ENCODE measurements around the gene TRIM39.
"Not testable (repeated sequence)": the region's sequence is repeated elsewhere in the genome, so short reads cannot be mapped to it uniquely, and the experiment has no call there.

TRIM39 gene

DNA sequence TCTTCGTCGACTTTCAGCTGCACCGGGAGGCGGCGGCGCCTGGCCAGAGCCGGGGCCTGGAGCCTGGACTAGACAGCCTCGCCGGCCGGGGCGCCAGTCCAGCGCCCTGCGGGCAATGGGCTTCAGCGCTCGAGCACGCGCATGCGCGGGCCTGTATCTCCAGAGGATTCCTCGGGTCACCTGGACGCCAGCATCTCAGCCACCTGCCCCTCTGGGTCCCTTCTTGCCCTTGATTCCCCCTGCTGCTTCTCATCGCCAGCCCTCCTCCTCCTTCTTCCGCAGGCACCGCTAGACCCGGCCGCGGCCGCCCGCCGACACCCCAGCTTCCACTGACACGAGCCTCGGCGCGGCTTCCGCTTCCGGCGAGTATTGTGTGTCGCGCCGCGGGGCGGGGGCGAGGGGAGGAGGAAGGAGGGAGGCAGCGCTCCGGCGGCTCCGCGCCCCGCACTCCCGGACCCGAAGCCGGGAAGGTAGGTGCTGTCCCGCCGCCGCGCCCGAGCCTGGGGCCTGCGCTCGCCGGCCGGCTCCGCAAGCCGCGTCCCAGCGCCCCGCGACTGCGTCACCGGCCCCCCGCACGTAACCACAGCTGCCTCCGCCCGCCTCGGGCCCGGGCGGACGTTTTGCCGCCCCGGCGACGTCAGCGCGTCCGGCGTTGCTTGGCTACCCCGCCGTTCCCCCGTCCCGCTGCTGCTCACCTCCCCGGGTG, at the start of gene TRIM39:
Gene TRIM39 (plus strand): TSS at position 402 of the 706 bp plus-strand sequence. CDS start 2,391 bp downstream, outside the sequence.
- peak within 1 kb of the TSS; percentile 95 to 98 (median 96) for H3K9ac ChIP-seq (ENCODE audit: low read length in 5 of 5)
- H3K36me3 ChIP-seq (ENCODE audit: control insufficient read depth in 5 of 5, insufficient read depth in 5 of 5, low read length in 5 of 5), result peaks cover 15 to 25% (median 24%) of the 10 kb centered on the region in 5 donors
- H3K9me3 ChIP-seq (ENCODE audit: control insufficient read depth in 5 of 5, low read length in 5 of 5), result no peaks in the 10 kb centered on the region
- H3K4me3 ChIP-seq (ENCODE audit: low read depth in 1 of 5, low read length in 5 of 5), result peak within 1 kb of the TSS; percentile 89 to 99 (median 93)
- no peaks in the 10 kb centered on the region for H3K27me3 ChIP-seq (ENCODE audit: control insufficient read depth in 5 of 5, insufficient read depth in 4 of 5, low read length in 5 of 5)
- H3K4me1 ChIP-seq (ENCODE audit: control insufficient read depth in 5 of 5, insufficient read depth in 5 of 5, low read length in 5 of 5), result peaks cover 5 to 41% (median 35%) of the 10 kb centered on the region in 5 donors
- H3K27ac ChIP-seq (ENCODE audit: low read depth, low read length), result peak within 1 kb of the TSS; percentile 95

DNA sequence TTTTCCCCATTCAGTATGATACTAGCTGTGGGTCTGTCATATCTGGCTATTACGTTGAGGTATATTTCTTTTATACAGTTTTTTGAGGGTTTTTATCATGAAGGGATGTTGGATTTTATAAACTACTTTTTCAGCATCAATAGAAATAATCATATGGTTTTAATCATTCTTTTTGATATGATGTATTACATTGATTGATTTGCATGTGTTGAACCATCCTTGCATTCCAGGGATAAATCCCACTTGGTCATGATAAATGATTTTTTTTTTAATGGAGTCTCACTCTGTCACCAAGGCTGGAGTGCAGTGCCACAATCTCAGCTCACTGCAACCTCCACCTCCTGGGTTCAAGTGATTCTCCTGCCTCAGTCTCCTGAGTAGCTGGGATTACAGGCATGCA, 45.7 kb upstream of the TRIM39 start:
- Histone ChIP-seq H3K9me3 (ENCODE audit: control insufficient read depth in 5 of 5, low read length in 5 of 5) (peaks cover 22 to 72% (median 62%) of the 10 kb centered on the region in 5 donors), H3K4me3 (ENCODE audit: low read depth in 1 of 5, low read length in 5 of 5) (peak overlapping the region in 1 of 5 donors; percentile 33)

DNA sequence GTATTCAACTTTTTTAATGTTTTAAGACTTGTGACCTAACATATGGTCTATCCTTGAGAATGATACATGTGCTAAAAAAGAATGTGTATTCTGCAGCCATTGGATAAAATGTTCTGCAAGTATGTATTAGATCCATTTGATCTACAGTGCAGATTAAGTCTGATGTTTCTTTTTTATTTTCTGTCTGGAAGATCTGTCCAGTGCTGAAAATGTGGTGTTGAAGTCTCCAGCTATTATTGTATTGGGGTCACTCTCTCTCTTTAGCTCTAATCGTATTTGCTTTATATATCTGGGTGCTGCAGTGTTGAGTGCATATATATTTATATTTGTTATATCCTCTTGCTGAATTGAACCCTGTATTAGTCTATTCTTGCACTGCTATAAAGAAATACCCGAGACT, 44.2 kb upstream of the TRIM39 start:
- Histone ChIP-seq H3K9me3 (ENCODE audit: control insufficient read depth in 5 of 5, low read length in 5 of 5) (peaks cover 22 to 79% (median 65%) of the 10 kb centered on the region in 5 donors), H3K4me1 (ENCODE audit: control insufficient read depth in 5 of 5, insufficient read depth in 5 of 5, low read length in 5 of 5) (peaks cover 0 to 3% (median 0%) of the 10 kb centered on the region in 5 donors), H3K36me3 (ENCODE audit: control insufficient read depth in 5 of 5, insufficient read depth in 5 of 5, low read length in 5 of 5) (no peaks in the 10 kb centered on the region), H3K27me3 (ENCODE audit: control insufficient read depth in 5 of 5, insufficient read depth in 4 of 5, low read length in 5 of 5) (no peaks in the 10 kb centered on the region), H3K4me3 (ENCODE audit: low read depth in 1 of 5, low read length in 5 of 5) (no peak overlapping the region), H3K27ac (ENCODE audit: low read depth, low read length) (no peak overlapping the region), H3K9ac (ENCODE audit: low read length in 5 of 5) (no peak overlapping the region)

More for the DNA sequence above, 45.7 kb upstream of the TRIM39 start:
- not testable (repeated sequence) for H3K27me3 ChIP-seq (ENCODE audit: control insufficient read depth in 5 of 5, insufficient read depth in 4 of 5, low read length in 5 of 5); H3K9ac ChIP-seq (ENCODE audit: low read length in 5 of 5); H3K27ac ChIP-seq (ENCODE audit: low read depth, low read length); H3K36me3 ChIP-seq (ENCODE audit: control insufficient read depth in 5 of 5, insufficient read depth in 5 of 5, low read length in 5 of 5); H3K4me1 ChIP-seq (ENCODE audit: control insufficient read depth in 5 of 5, insufficient read depth in 5 of 5, low read length in 5 of 5)

DNA sequence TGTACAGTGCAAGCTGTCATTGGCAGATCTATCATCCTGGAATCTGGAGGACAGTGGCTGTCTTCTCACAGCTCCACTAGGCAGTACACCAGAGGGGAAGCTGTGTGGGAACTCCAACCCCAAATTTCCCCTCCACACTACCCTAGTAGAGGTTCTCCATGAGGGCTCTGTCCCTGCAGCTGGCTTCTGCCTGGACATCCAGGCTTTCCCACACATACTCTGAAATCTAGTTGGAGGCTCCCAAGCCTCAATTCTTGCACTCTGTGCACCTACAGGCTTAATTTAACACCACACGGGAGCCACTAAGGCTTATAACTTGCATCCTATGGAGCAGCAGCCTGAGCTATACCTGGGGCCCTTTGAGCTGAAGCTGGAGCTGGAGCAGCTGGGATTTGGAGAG, 43.0 kb upstream of the TRIM39 start:
- H3K27me3 ChIP-seq (ENCODE audit: control insufficient read depth in 5 of 5, insufficient read depth in 4 of 5, low read length in 5 of 5), result no peaks in the 10 kb centered on the region
- H3K9me3 ChIP-seq (ENCODE audit: control insufficient read depth in 5 of 5, low read length in 5 of 5), result peaks cover 22 to 71% (median 55%) of the 10 kb centered on the region in 5 donors
- no peak overlapping the region for H3K9ac ChIP-seq (ENCODE audit: low read length in 5 of 5)

DNA sequence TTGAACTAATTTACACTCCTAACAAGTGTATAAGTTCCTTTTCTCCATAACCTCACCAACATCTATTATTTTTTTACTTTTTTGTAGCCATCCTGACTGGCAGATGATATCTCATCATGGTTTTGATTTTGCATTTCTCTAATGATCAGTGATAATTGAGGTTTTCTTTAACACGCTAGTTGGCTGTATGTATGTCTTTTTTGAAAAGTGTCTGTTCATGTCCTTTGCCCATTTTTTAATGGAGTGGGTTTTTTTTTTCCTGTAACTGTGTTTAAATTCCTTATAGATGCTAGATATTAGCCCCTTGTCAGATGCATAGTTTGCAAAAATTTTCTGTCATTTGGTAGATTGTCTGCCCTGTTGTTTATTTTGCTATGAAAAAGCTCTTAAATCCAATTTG, 39.6 kb upstream of the TRIM39 start:
- Histone ChIP-seq H3K27me3 (ENCODE audit: control insufficient read depth in 5 of 5, insufficient read depth in 4 of 5, low read length in 5 of 5) (no peaks in the 10 kb centered on the region), H3K9ac (ENCODE audit: low read length in 5 of 5) (no peak overlapping the region), H3K36me3 (ENCODE audit: control insufficient read depth in 5 of 5, insufficient read depth in 5 of 5, low read length in 5 of 5) (peaks cover 9 to 37% (median 22%) of the 10 kb centered on the region in 5 donors), H3K4me1 (ENCODE audit: control insufficient read depth in 5 of 5, insufficient read depth in 5 of 5, low read length in 5 of 5) (peaks cover 0 to 3% (median 0%) of the 10 kb centered on the region in 5 donors), H3K9me3 (ENCODE audit: control insufficient read depth in 5 of 5, low read length in 5 of 5) (peaks cover 11 to 48% (median 31%) of the 10 kb centered on the region in 5 donors), H3K27ac (ENCODE audit: low read depth, low read length) (no peak overlapping the region), H3K4me3 (ENCODE audit: low read depth in 1 of 5, low read length in 5 of 5) (no peak overlapping the region)

More for the DNA sequence above, 43.0 kb upstream of the TRIM39 start:
- Histone ChIP-seq H3K27ac (ENCODE audit: low read depth, low read length) (no peak overlapping the region), H3K4me3 (ENCODE audit: low read depth in 1 of 5, low read length in 5 of 5) (peak overlapping the region; percentile 5 to 46 (median 26)), H3K4me1 (ENCODE audit: control insufficient read depth in 5 of 5, insufficient read depth in 5 of 5, low read length in 5 of 5) (peaks cover 0 to 3% (median 0%) of the 10 kb centered on the region in 5 donors), H3K36me3 (ENCODE audit: control insufficient read depth in 5 of 5, insufficient read depth in 5 of 5, low read length in 5 of 5) (peaks cover 0 to 5% (median 3%) of the 10 kb centered on the region in 5 donors)

DNA sequence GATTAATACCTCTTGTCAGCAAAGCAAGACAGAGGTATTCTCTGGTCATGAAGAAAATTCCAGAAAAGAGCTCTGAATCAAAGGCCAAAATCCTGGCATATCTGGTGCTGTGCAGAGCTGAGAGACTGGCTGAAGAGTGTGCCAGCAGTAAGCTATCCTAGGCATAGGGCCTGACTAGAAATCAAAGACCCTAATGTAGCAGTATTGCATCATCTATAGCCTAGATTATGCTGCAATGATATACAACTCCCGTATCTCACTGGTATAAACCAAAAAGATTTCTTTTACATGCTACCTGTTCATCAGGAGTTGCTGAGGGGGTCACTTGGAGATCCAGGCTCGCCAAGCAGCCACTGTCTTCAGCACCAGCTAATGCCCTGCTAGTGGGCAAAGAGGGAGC, 30.9 kb upstream of the TRIM39 start:
- Histone ChIP-seq H3K9me3 (ENCODE audit: control insufficient read depth in 5 of 5, low read length in 5 of 5) (no peaks in the 10 kb centered on the region), H3K4me3 (ENCODE audit: low read depth in 1 of 5, low read length in 5 of 5) (no peak overlapping the region), H3K9ac (ENCODE audit: low read length in 5 of 5) (no peak overlapping the region), H3K36me3 (ENCODE audit: control insufficient read depth in 5 of 5, insufficient read depth in 5 of 5, low read length in 5 of 5) (peaks cover 18 to 52% (median 36%) of the 10 kb centered on the region in 5 donors), H3K27ac (ENCODE audit: low read depth, low read length) (no peak overlapping the region), H3K27me3 (ENCODE audit: control insufficient read depth in 5 of 5, insufficient read depth in 4 of 5, low read length in 5 of 5) (no peaks in the 10 kb centered on the region), H3K4me1 (ENCODE audit: control insufficient read depth in 5 of 5, insufficient read depth in 5 of 5, low read length in 5 of 5) (no peaks in the 10 kb centered on the region)

DNA sequence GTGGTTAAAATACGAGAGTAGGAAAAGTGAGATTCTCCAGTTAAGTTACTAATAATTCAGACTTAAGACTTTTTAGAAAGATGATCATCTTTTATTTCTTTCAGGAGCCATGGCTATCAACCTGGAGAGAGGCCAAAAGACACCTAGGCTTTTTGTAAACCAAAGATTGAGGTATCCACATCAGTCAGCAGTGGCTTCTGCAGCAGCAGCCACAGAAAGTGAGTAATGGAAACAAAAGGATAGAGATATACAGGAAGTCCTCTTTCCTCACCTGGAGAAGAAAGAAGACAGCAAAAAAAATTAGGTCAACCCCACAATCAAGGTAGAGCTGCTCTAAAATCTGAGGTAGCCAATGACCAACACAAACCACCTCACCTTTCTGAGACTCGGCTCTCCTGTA, 22.7 kb upstream of the TRIM39 start:
- Histone ChIP-seq H3K9ac (ENCODE audit: low read length in 5 of 5) (no peak overlapping the region), H3K9me3 (ENCODE audit: control insufficient read depth in 5 of 5, low read length in 5 of 5) (peaks cover 0 to 3% (median 0%) of the 10 kb centered on the region in 5 donors), H3K36me3 (ENCODE audit: control insufficient read depth in 5 of 5, insufficient read depth in 5 of 5, low read length in 5 of 5) (peaks cover 0 to 24% (median 5%) of the 10 kb centered on the region in 5 donors), H3K4me1 (ENCODE audit: control insufficient read depth in 5 of 5, insufficient read depth in 5 of 5, low read length in 5 of 5) (no peaks in the 10 kb centered on the region), H3K27me3 (ENCODE audit: control insufficient read depth in 5 of 5, insufficient read depth in 4 of 5, low read length in 5 of 5) (no peaks in the 10 kb centered on the region), H3K4me3 (ENCODE audit: low read depth in 1 of 5, low read length in 5 of 5) (no peak overlapping the region), H3K27ac (ENCODE audit: low read depth, low read length) (no peak overlapping the region)

DNA sequence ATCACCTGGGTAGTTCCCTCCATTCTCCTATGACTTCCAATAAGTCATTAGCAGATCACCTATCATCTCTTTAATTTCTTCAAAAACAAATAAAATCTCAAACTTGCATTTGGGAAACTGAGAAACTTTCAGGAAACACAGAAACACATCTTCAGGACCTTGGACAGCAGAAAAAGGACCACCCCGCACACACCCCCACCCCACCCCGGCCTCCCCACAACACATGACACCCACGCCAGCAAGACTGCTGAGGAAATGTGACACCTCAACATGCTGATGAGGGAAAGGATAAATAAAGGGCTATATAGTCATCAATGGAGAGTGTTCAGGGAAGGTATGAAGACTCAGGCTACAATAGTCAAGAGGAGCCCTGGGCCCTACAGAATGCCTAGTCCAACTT, 15.6 kb upstream of the TRIM39 start:
- no peak overlapping the region for H3K9ac ChIP-seq (ENCODE audit: low read length in 5 of 5)
- H3K27me3 ChIP-seq (ENCODE audit: control insufficient read depth in 5 of 5, insufficient read depth in 4 of 5, low read length in 5 of 5), result no peaks in the 10 kb centered on the region
- H3K4me3 ChIP-seq (ENCODE audit: low read depth in 1 of 5, low read length in 5 of 5), result no peak overlapping the region
- H3K27ac ChIP-seq (ENCODE audit: low read depth, low read length), result no peak overlapping the region
- peaks cover 0 to 10% (median 6%) of the 10 kb centered on the region in 5 donors for H3K4me1 ChIP-seq (ENCODE audit: control insufficient read depth in 5 of 5, insufficient read depth in 5 of 5, low read length in 5 of 5)
- H3K9me3 ChIP-seq (ENCODE audit: control insufficient read depth in 5 of 5, low read length in 5 of 5), result no peaks in the 10 kb centered on the region
- peaks cover 0 to 28% (median 16%) of the 10 kb centered on the region in 5 donors for H3K36me3 ChIP-seq (ENCODE audit: control insufficient read depth in 5 of 5, insufficient read depth in 5 of 5, low read length in 5 of 5)

DNA sequence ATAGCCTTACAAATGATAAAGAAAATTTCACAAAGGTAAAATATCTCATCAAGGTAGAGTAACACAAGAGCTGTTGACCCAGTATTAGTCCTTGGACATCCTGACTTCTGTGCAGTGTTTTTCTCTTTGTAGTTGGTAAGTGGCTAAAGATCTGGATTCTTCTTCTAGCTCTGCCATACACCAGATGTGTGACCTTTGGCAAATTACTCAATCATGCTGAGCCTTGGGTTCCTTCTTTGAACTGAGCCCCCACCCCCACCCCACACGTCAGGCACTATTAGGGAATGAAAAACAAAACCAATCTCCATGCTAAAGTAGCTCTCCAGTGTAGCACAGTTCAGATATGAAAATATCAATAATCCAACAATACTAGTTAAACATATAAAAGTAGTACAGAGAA, 15.1 kb upstream of the TRIM39 start:
- Histone ChIP-seq H3K4me3 (ENCODE audit: low read depth in 1 of 5, low read length in 5 of 5) (no peak overlapping the region), H3K27me3 (ENCODE audit: control insufficient read depth in 5 of 5, insufficient read depth in 4 of 5, low read length in 5 of 5) (no peaks in the 10 kb centered on the region), H3K9me3 (ENCODE audit: control insufficient read depth in 5 of 5, low read length in 5 of 5) (no peaks in the 10 kb centered on the region), H3K27ac (ENCODE audit: low read depth, low read length) (no peak overlapping the region), H3K9ac (ENCODE audit: low read length in 5 of 5) (no peak overlapping the region), H3K4me1 (ENCODE audit: control insufficient read depth in 5 of 5, insufficient read depth in 5 of 5, low read length in 5 of 5) (peaks cover 0 to 10% (median 6%) of the 10 kb centered on the region in 5 donors), H3K36me3 (ENCODE audit: control insufficient read depth in 5 of 5, insufficient read depth in 5 of 5, low read length in 5 of 5) (peaks cover 3 to 31% (median 21%) of the 10 kb centered on the region in 5 donors)

DNA sequence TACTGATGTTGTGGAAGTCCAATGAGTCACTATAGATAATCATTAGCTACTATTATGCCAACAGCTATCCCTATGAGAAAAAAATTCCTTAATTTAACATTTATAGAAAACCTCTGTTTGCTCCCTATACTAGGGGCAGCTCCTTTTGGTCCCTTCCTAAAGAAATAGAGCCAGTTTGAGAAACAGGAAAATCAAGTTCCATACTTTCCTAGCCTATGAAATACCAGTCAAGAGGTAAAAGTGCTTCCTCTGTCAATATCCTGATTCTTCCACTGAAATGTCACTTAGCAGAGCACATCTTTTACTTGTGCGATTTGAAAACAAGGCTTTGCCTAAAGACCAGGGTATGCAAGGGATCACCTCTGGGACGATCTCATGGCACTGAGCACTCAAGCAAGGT, 14.5 kb upstream of the TRIM39 start:
- Histone ChIP-seq H3K9ac (ENCODE audit: low read length in 5 of 5) (no peak overlapping the region), H3K36me3 (ENCODE audit: control insufficient read depth in 5 of 5, insufficient read depth in 5 of 5, low read length in 5 of 5) (peaks cover 5 to 31% (median 21%) of the 10 kb centered on the region in 5 donors), H3K4me1 (ENCODE audit: control insufficient read depth in 5 of 5, insufficient read depth in 5 of 5, low read length in 5 of 5) (peaks cover 0 to 10% (median 6%) of the 10 kb centered on the region in 5 donors), H3K27ac (ENCODE audit: low read depth, low read length) (no peak overlapping the region), H3K9me3 (ENCODE audit: control insufficient read depth in 5 of 5, low read length in 5 of 5) (no peaks in the 10 kb centered on the region), H3K27me3 (ENCODE audit: control insufficient read depth in 5 of 5, insufficient read depth in 4 of 5, low read length in 5 of 5) (no peaks in the 10 kb centered on the region), H3K4me3 (ENCODE audit: low read depth in 1 of 5, low read length in 5 of 5) (no peak overlapping the region)

Data from subcutaneous abdominal adipose tissue (tissue), 5 donors.